ENCODE results near the gene DDI2.

DNA sequence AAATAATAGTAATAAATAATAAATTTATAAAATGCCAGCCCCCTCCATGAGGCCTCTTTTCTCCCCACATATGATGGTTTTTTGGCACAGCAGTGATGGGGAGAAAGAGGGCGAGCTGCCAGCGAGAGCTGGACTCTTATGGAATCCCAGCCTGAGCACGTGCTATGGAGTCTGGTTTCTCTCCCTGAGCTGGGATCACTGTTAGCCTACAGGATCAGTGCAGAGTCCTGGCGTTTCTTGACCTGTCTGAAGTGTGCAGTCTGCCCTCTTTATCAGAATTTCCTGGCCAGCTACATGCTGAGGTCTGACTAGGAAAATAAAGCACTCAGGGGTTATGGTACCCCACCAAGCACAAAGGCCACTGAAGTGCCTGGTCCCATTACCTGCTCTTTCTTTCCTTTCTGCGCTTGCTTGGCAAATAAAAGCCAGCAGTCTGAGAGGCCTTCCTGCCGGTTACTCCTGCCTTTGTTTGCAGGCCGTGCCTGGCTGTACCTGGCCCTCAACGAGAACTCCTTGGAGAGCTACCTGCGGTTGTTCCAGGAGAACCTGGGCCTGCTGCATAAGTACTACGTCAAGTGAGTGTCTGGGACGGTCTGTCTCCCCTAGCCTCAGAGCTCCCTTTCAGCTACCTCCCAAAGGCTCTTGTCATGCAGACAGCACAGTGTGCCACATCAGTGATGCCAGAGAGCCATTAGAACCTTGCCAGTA lies 100.3 kb downstream of the DDI2 start:
- TF ChIP-seq, protein P1, sequence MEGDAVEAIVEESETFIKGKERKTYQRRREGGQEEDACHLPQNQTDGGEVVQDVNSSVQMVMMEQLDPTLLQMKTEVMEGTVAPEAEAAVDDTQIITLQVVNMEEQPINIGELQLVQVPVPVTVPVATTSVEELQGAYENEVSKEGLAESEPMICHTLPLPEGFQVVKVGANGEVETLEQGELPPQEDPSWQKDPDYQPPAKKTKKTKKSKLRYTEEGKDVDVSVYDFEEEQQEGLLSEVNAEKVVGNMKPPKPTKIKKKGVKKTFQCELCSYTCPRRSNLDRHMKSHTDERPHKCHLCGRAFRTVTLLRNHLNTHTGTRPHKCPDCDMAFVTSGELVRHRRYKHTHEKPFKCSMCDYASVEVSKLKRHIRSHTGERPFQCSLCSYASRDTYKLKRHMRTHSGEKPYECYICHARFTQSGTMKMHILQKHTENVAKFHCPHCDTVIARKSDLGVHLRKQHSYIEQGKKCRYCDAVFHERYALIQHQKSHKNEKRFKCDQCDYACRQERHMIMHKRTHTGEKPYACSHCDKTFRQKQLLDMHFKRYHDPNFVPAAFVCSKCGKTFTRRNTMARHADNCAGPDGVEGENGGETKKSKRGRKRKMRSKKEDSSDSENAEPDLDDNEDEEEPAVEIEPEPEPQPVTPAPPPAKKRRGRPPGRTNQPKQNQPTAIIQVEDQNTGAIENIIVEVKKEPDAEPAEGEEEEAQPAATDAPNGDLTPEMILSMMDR (IDR thresholded peaks at IDR 0.05; ENCODE audit: poor library complexity, severe bottlenecking): no peak
- TF ChIP-seq POLR2AphosphoS5 (IDR thresholded peaks at IDR 0.05) (no peak), EZH2 (IDR thresholded peaks at IDR 0.05; ENCODE audit: borderline replicate concordance, insufficient read depth, low read length, poor library complexity, severe bottlenecking) (no peak), SMC3 (conservative IDR thresholded peaks at IDR 0.05; ENCODE audit: poor library complexity) (no peak), EP300 (conservative IDR thresholded peaks at IDR 0.05; ENCODE audit: poor library complexity, severe bottlenecking) (no peak), TAF1 (IDR thresholded peaks at IDR 0.05; ENCODE audit: low read depth) (no peak)

All from neural cell (in vitro differentiated cells).